ENCODE measurements around the gene SLC18A2. TPM values are rescaled to one million over a fixed set of nuclear protein-coding genes. Genes with fewer than 3 reads are reported as not detected.

Gene SLC18A2
- total RNA-seq, 1 donor from 2014 or later: 0.40 TPM

- no peak for TF ChIP-seq CTCF (conservative IDR thresholded peaks at IDR 0.05; ENCODE audit: low read depth, low read length)
- H3K4me3 ChIP-seq (ENCODE audit: low read depth, low read length): no peak overlapping the region
- no peak for DNase-seq (ENCODE audit: low read depth)
These were observed 15.0 kb downstream of the SLC18A2 start for GRCh38 chr10:117255835-117256460.

DNA sequence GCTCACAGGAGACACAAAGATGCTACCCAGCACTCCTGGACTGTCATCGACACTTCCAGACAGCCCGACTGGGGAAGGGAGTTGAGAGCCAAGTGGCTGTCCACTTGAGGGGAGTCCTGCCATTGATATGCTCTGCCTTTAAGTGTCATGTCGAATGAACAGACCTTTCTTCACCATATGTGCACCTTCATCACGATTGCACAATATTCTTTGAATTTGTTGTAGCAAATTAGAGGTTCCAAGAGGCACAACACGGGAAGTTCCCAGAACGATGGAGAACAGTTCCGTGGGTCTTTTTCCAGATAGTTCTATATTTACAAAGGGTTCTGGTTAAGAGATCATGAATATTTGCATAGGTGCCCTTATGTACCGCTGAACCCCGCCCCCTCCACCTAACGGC is 16.0 kb downstream of the SLC18A2 start:
- no peak for TF ChIP-seq CTCF (conservative IDR thresholded peaks at IDR 0.05; ENCODE audit: low read depth, low read length)
- no peak for DNase-seq (ENCODE audit: low read depth)
- no peak overlapping the region for H3K4me3 ChIP-seq (ENCODE audit: low read depth, low read length)

DNA sequence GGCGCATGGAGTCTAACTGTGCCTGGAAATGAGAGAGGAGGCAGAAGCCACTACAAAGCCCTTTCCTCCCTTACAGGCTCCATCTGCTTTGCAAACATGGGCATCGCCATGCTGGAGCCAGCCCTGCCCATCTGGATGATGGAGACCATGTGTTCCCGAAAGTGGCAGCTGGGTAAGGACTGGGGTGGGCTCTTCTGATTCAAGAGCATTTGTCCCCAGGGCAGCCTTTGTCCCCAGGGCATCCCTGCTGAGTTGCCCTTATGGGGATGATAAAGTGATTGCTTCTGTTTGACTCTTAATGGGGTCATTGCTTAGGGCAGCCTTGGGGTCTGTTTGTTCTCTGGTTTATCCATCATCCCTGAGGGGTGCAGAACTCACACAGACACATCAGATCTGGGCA is 16.8 kb downstream of the SLC18A2 start:
- H3K4me3 ChIP-seq (ENCODE audit: low read depth, low read length): no peak overlapping the region
- DNase-seq (ENCODE audit: low read depth): no peak
- TF ChIP-seq CTCF (conservative IDR thresholded peaks at IDR 0.05; ENCODE audit: low read depth, low read length): no peak

DNA sequence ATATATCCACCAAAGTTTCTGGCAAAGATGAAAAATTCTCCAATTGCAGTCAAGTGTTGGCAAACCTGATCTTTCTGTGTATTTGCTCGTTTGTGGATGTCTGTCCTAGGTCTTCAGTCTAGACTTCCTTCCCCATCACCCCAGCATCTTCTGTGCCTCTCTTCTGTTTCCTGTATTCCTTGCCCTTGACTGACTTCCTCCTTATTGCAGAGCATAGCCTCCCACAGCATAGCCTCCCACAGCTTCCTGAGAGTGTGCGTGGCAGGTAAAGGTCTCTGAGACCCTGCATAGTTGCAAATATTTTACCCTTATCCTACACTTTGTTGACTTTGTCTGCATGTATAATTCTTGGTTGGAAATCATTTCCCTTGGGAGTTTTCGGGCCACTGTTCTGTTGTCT is 18.4 kb downstream of the SLC18A2 start:
- DNase-seq (ENCODE audit: low read depth): no peak
- H3K4me3 ChIP-seq (ENCODE audit: low read depth, low read length): no peak overlapping the region
- no peak for TF ChIP-seq CTCF (conservative IDR thresholded peaks at IDR 0.05; ENCODE audit: low read depth, low read length)

- DNase-seq (ENCODE audit: low read depth): no peak
- TF ChIP-seq CTCF (conservative IDR thresholded peaks at IDR 0.05; ENCODE audit: low read depth, low read length): no peak
- no peak overlapping the region for H3K4me3 ChIP-seq (ENCODE audit: low read depth, low read length)
These were observed 19.2 kb downstream of the SLC18A2 start for GRCh38 chr10:117260084-117260483.

DNA sequence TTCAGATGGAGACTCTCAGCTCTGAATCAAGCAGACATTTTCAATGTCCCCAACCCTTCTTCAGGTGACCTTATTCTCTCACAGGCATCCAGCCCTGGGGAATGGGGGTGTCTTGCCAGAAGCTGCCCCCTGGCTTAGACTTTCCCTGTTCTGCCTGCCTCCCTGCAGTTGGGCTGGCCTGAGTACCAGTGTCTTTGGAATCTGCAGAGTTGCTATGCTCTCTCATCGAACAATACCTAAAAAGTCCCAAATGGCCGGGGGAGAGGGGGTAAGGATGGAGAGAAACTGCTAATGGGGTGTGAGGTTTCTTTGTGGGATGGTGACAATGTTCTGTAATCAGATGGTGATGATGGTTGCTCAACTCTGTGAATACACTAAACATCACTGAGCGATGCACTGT is 20.6 kb downstream of the SLC18A2 start:
- TF ChIP-seq CTCF (conservative IDR thresholded peaks at IDR 0.05; ENCODE audit: low read depth, low read length): no peak
- no peak for DNase-seq (ENCODE audit: low read depth)

DNA sequence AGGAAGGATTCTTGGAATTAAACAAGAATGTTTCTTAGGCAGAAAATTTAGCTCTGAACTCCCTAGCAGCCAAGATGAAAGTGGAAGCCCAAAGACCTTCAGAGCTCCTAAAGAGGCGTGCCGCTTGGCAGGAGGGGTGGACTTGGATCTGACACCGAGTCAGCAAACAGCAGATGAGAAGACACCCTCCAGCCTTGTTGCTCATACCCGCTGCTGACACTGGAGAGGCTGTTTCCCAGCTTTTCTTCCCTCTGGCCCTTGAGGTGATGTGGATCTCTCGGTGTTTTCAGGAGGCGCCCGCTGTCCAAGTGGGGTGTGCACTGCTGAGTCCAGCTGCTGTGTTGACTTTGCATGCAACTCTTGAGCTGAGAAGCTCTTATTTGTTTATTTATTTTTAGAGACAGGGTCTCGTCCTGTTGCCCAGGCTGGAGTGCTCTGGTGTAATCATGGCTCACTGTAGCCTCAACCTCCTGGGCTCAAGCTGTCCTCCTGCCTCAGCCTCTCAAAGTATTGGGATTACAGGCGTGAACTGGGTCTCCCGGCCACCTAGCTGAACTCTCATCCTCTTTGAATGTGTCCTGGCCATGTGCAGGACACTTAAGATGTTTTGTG is 21.5 kb downstream of the SLC18A2 start:
- no peak for DNase-seq (ENCODE audit: low read depth)
- TF ChIP-seq CTCF (conservative IDR thresholded peaks at IDR 0.05; ENCODE audit: low read depth, low read length): no peak
- H3K4me3 ChIP-seq (ENCODE audit: low read depth, low read length): no peak overlapping the region

More for the DNA sequence above, 20.6 kb downstream of the SLC18A2 start:
- H3K4me3 ChIP-seq (ENCODE audit: low read depth, low read length): no peak overlapping the region
